GM18868 (cell line): Measurements from ENCODE around the gene SART1.

Source experiments
- ATAC-seq: cut with Tn5 transposase; IDR thresholded peaks from one replicate; pipeline ENCODE4 v1.9.1; 2021; ENCODE audit warnings: mild to moderate bottlenecking, moderate library complexity; ENCODE audit not compliant: unreplicated experiment

SART1 gene

GRCh38 chr11:65961267-65962140, at the start of gene SART1:
Gene SART1, plus strand, starts transcription at chr11:65961734. Its CDS starts 47 bp downstream, at chr11:65961781.
- ATAC-seq: peak; percentile 88

GRCh38 chr11:65912845-65913244, 48.7 kb upstream of the SART1 start:
- ATAC-seq: no peak

- no peak for ATAC-seq
Measured at GRCh38 chr11:65915101-65915820, 46.3 kb upstream of the SART1 start.

- no peak for ATAC-seq
Measured at GRCh38 chr11:65915821-65916251, 45.7 kb upstream of the SART1 start.

- no peak for ATAC-seq
Measured at GRCh38 chr11:65916391-65916790, 45.1 kb upstream of the SART1 start.

GRCh38 chr11:65917077-65917433, 44.5 kb upstream of the SART1 start:
- ATAC-seq: no peak

- no peak for ATAC-seq
Measured at GRCh38 chr11:65917434-65918210, 43.9 kb upstream of the SART1 start.

- ATAC-seq: peak; percentile 51
Measured at GRCh38 chr11:65918211-65919140, 43.1 kb upstream of the SART1 start, which contains the start of gene C11orf68. Gene C11orf68, minus strand, starts transcription at chr11:65919062. Its CDS starts 31 bp downstream, at chr11:65919031.

- peak; percentile 84 for ATAC-seq
Measured at GRCh38 chr11:65919141-65919572, 42.4 kb upstream of the SART1 start, which contains the start of gene DRAP1. Gene DRAP1, plus strand, starts transcription at chr11:65919426. Its CDS starts 76 bp downstream, at chr11:65919502.

- peak; percentile 32 for ATAC-seq
Measured at GRCh38 chr11:65919573-65920371, 41.8 kb upstream of the SART1 start.

- no peak for ATAC-seq
Measured at GRCh38 chr11:65920372-65920802, 41.1 kb upstream of the SART1 start.

GRCh38 chr11:65921033-65921555, 40.4 kb upstream of the SART1 start:
- ATAC-seq: no peak

GRCh38 chr11:65921876-65922275, 39.7 kb upstream of the SART1 start:
- ATAC-seq: no peak

GRCh38 chr11:65922565-65922964, 39.0 kb upstream of the SART1 start:
- ATAC-seq: no peak

GRCh38 chr11:65925397-65925796, 36.1 kb upstream of the SART1 start:
- ATAC-seq: no peak

- peak; percentile 65 for ATAC-seq
Measured at GRCh38 chr11:65927904-65928397, 33.6 kb upstream of the SART1 start.

GRCh38 chr11:65928667-65929066, 32.9 kb upstream of the SART1 start:
- ATAC-seq: no peak

- no peak for ATAC-seq
Measured at GRCh38 chr11:65931773-65932557, 29.6 kb upstream of the SART1 start.
